Mesothelial cell of epicardium (in vitro differentiated cells): ENCODE data around the gene PRKG2. TPM values are rescaled to one million over a fixed set of nuclear protein-coding genes. Genes with fewer than 3 reads are reported as not detected.
A peak's percentile ranks its signal among the peaks of the same experiment; 100 is the strongest.

Experiments used
- DNase-seq, 2 experiments: peaks; one replicate each; pipeline ENCODE4 v3.0.0; 2021; ENCODE audit warnings: low spot score in 2 of 2; ENCODE audit not compliant: unreplicated experiment in 2 of 2
- H3K27ac Mint-ChIP-seq: 2 replicates; pipeline ENCODE4 v1.8.0; 2021; ENCODE audit warnings: mixed read lengths
- H3K27me3 Mint-ChIP-seq: 2 replicates; pipeline ENCODE4 v1.8.0; 2021; ENCODE audit warnings: low read depth, mixed read lengths
- H3K36me3 Mint-ChIP-seq: 2 replicates; pipeline ENCODE4 v1.8.0; 2021; ENCODE audit warnings: mixed read lengths
- H3K4me1 Mint-ChIP-seq: 2 replicates; pipeline ENCODE4 v1.8.0; 2021; ENCODE audit warnings: mixed read lengths
- H3K4me3 Mint-ChIP-seq: 2 replicates; pipeline ENCODE4 v1.8.0; 2021; ENCODE audit warnings: mild to moderate bottlenecking, moderate library complexity, mixed read lengths
- H3K9me3 Mint-ChIP-seq: 2 replicates; pipeline ENCODE4 v1.8.0; 2021; ENCODE audit warnings: mixed read lengths
- total RNA-seq: library from RNA; stranded (reverse); gene quantifications from 3 replicates; pipeline ENCODE4 v1.2.1, GENCODE V29; 2021
- TF ChIP-seq, protein P1 (sequence below): fragments of 200-600 bp; sonication (generic); IDR thresholded peaks from one replicate; pipeline ENCODE4 v1.5.0; 2021; ENCODE audit warnings: antibody characterized with exemption; ENCODE audit not compliant: unreplicated experiment

The PRKG2 gene
- total RNA-seq, 1 donor from 2014 or later: 0.83 TPM

DNA sequence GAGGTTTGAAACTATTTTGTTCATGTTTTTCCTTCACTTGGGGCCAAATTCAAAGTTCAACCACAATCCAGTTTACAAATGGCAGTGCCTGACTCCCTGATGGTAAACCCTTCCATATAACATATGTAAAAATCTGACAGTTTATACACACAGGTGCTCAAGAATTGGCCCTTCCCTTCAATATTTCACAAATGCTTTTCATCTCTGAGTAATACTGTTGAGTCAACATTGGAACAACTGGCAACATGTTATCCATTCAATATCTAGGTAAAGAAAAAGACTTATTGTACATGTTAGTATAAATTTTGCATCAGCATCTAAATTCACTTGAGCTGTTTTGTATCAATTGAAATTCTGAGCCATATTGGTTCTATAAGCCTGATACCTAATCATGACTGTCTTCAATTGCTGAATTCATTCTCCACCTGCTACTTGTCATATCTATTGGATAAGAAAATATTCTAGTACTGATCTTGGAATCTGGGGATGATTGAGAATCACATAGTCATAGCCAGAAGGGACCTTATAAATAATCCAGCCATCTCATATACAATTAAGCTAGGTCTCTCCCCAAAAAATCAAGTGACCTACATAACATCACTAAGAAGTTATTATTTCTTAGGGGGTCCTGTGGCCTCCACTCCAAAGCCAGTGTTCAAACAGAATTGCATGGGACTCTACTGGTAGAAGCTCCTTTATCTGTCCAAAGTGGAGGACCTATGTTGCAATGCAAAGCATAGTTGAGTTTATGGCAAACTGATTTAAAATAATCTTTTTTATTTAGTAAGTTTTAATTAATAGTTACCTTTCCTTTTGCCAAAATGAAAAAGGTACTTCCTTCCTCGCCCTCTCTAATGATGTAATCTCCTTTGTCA, 61.9 kb downstream of the PRKG2 start:
- Mint-ChIP-seq H3K27ac (peak overlapping the region; percentile 64), H3K4me3 (peak overlapping the region; percentile 79), H3K36me3 (peaks cover 2% of the 10 kb centered on the region), H3K4me1 (peaks cover 4% of the 10 kb centered on the region), H3K27me3 (no peaks in the 10 kb centered on the region), H3K9me3 (peaks cover 12% of the 10 kb centered on the region)
- TF ChIP-seq, protein P1, sequence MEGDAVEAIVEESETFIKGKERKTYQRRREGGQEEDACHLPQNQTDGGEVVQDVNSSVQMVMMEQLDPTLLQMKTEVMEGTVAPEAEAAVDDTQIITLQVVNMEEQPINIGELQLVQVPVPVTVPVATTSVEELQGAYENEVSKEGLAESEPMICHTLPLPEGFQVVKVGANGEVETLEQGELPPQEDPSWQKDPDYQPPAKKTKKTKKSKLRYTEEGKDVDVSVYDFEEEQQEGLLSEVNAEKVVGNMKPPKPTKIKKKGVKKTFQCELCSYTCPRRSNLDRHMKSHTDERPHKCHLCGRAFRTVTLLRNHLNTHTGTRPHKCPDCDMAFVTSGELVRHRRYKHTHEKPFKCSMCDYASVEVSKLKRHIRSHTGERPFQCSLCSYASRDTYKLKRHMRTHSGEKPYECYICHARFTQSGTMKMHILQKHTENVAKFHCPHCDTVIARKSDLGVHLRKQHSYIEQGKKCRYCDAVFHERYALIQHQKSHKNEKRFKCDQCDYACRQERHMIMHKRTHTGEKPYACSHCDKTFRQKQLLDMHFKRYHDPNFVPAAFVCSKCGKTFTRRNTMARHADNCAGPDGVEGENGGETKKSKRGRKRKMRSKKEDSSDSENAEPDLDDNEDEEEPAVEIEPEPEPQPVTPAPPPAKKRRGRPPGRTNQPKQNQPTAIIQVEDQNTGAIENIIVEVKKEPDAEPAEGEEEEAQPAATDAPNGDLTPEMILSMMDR: no peak
- DNase-seq: no peak

- Mint-ChIP-seq H3K27ac (no peak overlapping the region), H3K27me3 (no peaks in the 10 kb centered on the region), H3K36me3 (peaks cover 2% of the 10 kb centered on the region), H3K4me3 (no peak overlapping the region), H3K4me1 (peaks cover 6% of the 10 kb centered on the region), H3K9me3 (no peaks in the 10 kb centered on the region)
- DNase-seq: no peak
- TF ChIP-seq, protein P1: no peak
Observed at GRCh38 chr4:81149976-81150375, 65.0 kb downstream of the PRKG2 start.

DNA sequence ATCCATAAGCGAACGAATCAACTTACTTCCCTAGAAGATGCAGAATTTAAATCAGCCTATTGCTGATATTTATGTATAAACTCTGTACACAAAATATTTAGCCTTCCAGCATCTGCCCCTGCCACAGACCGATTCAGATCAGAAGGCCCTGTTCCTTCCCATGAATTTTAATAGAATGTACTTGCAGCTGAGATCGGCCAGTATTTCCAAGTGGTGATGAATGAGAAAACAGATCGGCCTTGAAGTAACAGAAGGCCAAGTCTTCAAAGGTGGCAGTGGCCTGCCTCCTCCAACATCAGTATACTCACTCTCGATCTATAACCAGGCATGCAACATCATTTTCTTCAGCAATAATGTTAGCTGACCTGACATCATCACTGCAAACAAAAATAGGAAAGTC, 66.4 kb downstream of the PRKG2 start:
- peaks cover 9% of the 10 kb centered on the region for H3K4me1 Mint-ChIP-seq
- H3K36me3 Mint-ChIP-seq: no peaks in the 10 kb centered on the region
- no peak for DNase-seq
- TF ChIP-seq, protein P1: no peak
- H3K27ac Mint-ChIP-seq: no peak overlapping the region
- H3K9me3 Mint-ChIP-seq: no peaks in the 10 kb centered on the region
- no peaks in the 10 kb centered on the region for H3K27me3 Mint-ChIP-seq
- no peak overlapping the region for H3K4me3 Mint-ChIP-seq

GRCh38 chr4:81146466-81146865, 68.6 kb downstream of the PRKG2 start:
- TF ChIP-seq, protein P1: no peak
- H3K36me3 Mint-ChIP-seq: no peaks in the 10 kb centered on the region
- H3K4me1 Mint-ChIP-seq: peaks cover 14% of the 10 kb centered on the region
- no peak overlapping the region for H3K4me3 Mint-ChIP-seq
- H3K27ac Mint-ChIP-seq: no peak overlapping the region
- DNase-seq: no peak
- H3K9me3 Mint-ChIP-seq: no peaks in the 10 kb centered on the region
- H3K27me3 Mint-ChIP-seq: no peaks in the 10 kb centered on the region

DNA sequence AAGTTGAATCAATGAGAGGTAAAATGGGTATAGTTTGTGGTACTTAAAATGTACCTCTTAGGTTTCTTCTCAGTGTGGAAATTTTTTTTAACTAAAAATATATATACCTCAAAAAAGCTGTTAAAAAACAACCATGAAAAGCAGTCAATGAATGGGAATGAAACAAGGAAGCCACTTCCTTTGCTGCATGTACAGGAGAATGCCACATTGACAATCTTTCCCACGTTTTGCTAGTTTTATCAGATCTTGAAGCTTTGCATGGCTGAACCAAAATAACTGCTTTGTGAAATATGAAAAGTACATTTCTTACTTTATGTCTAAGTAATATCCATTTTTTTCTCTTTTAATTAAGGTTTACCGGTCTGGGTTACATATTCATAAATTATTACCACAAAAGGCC, 71.8 kb downstream of the PRKG2 start:
- Mint-ChIP-seq H3K4me3 (no peak overlapping the region), H3K27me3 (peaks cover 2% of the 10 kb centered on the region), H3K9me3 (no peaks in the 10 kb centered on the region), H3K27ac (no peak overlapping the region), H3K36me3 (no peaks in the 10 kb centered on the region), H3K4me1 (peaks cover 14% of the 10 kb centered on the region)
- DNase-seq: no peak
- TF ChIP-seq, protein P1: no peak
